ENCODE measurements around the gene LYRM4.

- TF ChIP-seq CTCF (IDR thresholded peaks at IDR 0.05) (no peak), ZFX (IDR thresholded peaks at IDR 0.05; ENCODE audit: borderline replicate concordance) (no peak)
Measured at GRCh38 chr6:5098501-5099270, 162.1 kb downstream of the LYRM4 start.
